Activated CD8-positive, alpha-beta memory T cell treated with anti-CD3 and anti-CD28 coated beads for 48 hours (primary cell): ENCODE measurements around the gene ANG.
"Not testable (repeated sequence)": the region's sequence is repeated elsewhere in the genome, so short reads cannot be mapped to it uniquely, and the experiment has no call there.

Source experiments
- DNase-seq, 3 experiments: peaks; one replicate each; pipeline ENCODE4 v3.0.0-alpha.2; 2020; ENCODE audit warnings: low read depth in 2 of 3, low spot score in 2 of 3

The ANG gene

DNA sequence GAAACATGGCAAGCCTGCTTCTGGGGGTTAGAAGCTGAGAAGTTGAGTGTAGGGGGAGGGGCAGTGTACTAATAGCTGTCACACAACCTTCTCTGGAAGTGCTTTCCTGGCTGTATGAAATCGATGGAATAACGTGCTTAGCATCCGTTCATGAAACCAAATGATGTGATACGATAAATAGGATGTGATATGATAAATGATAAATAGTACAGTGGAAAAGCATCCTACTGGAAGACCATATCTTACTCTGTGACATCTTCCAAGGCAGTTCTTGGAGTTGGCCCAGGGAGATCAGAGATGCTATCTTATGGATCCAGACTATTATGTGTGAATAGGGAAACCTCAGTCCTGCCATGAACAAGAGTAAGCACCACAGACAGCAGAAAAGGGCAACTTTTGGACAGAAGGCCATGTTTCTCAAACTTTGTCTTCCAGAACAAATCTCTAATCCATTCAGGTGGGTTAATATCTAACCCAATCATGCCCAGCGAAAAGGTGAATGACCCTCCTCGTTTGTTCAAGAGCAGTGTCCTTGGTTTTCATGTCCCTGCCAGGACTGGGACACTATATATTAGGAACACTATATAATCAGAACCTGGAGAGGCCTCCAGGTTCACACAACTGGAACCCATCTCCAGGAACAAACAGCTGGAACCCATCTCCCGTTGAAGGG lies at the start of gene ANG:
TSS of gene ANG (plus strand) at position 598 of the 673 bp plus-strand sequence. CDS start 4,801 bp downstream, outside the sequence.
- no peak for DNase-seq

DNA sequence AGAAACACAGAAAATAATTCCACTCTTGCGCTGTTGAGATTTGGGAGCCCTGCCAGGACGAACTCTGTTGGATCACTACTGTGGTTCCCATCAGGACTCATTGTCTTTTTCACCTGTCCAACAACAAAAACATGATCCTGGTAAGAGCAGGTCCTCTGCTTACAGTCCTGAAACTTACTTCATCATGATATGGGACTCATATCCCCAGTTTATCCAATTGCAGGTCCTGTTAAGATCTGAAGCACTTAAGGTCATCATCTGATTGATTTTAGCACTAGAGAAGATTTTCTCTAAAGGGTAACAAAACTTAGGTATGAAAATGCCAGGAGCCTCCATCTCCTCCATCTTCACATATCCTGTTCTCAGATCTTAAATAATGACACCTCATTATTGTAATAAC lies 47.0 kb upstream of the ANG start, which contains the start of gene OR6S1:
TSS of gene OR6S1 (minus strand) at position 101 of the 400 bp plus-strand sequence. CDS start at position 101, 0 bp downstream.
- DNase-seq: no peak

DNA sequence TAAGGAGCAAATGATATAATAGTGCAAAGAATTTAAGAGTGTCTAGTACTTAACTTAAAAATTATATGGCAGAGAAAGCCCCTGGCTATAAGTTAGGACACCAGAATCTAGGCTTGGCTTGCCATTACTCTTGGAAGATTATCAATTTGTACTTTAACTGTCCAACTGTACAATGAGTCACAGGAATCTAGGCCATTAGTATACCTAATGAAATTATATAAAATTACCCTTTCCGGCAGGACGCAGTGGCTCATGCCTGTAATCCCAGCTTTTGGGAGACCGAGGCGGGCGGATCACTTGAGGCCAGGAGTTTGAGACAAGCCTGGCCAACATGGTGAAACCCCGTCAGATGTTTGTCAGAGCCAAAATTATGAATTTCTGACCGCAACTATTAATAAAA lies 46.4 kb upstream of the ANG start:
- no peak for DNase-seq

- DNase-seq: not testable (repeated sequence)
Measured at GRCh38 chr14:20642755-20643154, 45.8 kb upstream of the ANG start.

- no peak for DNase-seq
Measured at GRCh38 chr14:20644520-20644919, 44.0 kb upstream of the ANG start.

- no peak for DNase-seq
Measured at GRCh38 chr14:20645481-20645880, 43.1 kb upstream of the ANG start.

DNA sequence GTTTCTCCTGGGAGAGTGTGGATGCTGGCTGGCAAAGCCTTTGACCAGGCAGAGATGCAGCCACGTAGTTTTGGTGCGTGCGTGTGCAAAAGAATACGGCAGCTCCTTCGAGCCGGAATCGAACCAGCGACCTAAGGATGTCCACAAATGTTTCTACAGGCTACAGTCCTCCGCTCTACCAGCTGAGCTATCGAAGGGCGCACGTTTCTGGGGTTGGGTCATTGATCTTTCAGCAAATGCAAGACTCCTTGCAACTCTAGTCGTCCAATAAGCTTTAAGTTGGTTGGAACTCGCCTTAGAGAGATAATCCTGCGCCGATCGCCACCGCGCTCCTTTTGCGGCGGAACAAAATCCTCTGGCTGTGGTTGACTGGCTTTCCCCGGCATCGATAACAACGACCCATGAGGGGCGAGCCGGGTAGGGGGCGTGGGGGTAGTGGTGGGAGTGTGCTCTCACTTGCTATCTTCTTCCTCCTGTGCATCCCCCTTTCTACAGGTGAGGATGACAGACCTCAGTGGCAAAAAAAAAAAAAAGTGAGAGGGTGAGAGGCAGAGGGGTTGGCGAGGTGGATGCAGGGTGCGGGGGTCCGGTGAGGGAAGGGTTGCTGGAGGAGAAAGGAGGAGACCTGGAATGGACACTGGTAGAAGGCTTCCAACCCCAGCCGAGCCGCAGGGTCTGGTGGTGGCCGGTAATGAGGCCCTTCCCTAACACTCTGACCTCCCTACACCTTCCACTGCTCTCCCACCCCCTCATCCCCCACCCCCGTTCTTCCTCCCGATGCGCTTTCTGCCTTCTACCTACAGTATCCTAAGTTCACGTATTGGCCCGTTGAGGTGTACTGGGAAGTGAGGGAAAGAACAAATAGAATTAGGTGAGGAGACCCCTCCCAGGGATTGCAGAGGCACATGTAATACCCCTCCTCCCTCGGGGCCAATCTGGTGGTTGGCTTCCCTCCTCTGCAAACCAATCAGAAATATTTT lies 35.3 kb upstream of the ANG start:
- peak in 2 of 3 experiments; percentile 59 to 61 for DNase-seq

- no peak for DNase-seq
Measured at GRCh38 chr14:20655851-20656250, 32.7 kb upstream of the ANG start.

DNA sequence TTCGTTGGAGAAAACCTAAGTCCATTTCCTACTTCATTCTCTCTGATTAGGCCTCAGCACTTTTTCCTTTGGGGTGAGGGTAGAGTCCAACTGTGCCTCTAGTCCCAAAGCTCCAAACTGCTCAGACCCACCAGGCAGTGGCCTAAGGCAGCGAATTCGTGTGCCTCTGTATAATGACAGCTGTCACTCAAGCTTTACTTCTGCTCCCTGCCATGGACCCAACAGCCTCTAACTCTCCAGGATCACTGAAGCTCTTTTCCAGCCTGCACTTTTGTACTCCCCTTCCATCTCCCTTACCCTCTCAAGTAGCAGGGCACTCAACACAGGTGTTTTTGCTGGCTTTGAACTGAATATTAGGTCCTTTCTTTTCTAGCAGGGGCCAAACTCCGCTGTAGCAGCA lies 32.3 kb upstream of the ANG start:
- no peak for DNase-seq

- DNase-seq: no peak
Measured at GRCh38 chr14:20657216-20658211, 31.1 kb upstream of the ANG start.

DNA sequence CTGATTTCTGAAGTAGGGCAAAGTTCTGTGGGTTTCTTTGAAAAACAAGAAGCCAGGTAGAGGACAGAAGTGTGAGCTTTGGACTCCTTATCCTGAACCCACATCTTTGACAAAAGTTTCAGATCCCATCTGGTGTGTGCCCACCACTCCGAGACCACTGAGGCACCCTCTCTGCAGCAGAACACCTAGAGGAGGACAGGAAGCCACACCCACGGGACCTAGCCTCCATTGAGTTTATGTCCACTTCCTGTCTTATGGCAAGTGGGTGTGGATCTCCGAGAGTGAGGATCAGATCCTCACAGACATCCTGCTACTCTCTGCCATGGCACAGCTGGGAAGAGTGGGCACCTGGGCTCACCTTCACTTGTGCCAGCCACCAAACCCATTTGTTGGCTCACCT lies 30.3 kb upstream of the ANG start:
- no peak for DNase-seq

DNA sequence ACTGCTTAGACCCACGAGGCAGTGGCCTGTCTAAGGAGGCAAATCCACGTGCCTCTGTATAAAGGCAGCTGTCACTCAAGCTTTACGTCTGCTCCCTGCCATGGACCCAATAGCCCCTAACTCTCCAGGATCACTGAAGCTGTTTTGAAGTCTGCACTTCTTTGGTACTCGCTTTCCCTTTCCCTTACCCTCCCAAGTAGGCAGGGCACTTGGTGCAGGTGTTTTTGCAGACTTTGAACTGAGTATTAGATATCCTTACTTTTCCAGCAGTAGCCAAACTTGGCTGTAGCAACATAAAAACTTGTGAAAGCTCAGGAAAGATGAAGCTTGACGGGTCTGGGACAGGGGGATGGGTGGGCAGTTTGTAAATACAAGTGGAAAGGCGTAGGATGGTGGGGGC lies 29.2 kb upstream of the ANG start:
- DNase-seq: no peak

DNA sequence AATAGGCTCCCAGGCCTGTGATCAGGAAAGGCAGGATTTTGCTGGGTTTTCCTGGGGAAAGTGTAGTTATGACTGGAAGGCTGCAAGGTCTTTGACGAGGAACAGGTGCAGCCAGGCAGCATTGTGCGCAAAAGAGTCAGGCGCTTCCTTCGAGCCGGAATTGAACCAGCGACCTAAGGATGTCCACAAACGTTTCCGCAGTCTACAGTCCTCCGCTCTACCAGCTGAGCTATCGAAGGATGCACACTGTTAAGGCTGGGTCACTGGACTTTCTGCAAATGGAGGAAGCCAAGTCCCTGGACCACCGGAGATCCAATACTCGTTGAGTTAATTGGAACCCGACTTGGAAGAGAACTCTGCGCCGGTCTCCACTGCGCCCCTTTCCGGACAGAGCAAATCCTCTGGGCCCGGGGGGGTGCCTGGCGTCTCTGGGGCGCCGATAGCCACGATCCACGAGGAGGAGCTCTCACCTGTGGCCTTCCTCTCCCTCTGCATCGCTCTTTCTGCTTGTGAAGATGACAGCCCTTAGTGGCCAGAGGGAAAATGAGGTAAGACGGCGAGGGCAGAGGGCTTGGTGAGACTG lies 28.7 kb upstream of the ANG start:
- no peak for DNase-seq

DNA sequence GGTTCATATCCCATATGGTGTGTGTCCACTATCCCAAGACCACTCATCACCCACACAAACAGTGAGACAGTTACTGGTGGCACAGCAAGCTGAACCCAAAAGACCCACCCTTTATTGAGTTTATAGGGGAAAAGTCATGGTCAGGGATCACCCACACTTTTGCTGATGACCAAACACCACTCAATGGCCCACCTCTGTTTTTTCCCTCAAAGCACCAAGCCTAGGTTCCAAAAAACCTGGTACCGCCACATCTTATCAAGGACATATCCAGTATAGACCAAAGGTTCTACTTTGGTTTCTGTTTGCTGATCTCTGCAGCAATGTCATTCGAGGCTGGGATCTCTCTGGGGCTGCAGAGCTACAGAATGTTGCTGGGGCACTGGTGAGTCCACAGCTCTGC lies 27.4 kb upstream of the ANG start:
- no peak for DNase-seq

DNA sequence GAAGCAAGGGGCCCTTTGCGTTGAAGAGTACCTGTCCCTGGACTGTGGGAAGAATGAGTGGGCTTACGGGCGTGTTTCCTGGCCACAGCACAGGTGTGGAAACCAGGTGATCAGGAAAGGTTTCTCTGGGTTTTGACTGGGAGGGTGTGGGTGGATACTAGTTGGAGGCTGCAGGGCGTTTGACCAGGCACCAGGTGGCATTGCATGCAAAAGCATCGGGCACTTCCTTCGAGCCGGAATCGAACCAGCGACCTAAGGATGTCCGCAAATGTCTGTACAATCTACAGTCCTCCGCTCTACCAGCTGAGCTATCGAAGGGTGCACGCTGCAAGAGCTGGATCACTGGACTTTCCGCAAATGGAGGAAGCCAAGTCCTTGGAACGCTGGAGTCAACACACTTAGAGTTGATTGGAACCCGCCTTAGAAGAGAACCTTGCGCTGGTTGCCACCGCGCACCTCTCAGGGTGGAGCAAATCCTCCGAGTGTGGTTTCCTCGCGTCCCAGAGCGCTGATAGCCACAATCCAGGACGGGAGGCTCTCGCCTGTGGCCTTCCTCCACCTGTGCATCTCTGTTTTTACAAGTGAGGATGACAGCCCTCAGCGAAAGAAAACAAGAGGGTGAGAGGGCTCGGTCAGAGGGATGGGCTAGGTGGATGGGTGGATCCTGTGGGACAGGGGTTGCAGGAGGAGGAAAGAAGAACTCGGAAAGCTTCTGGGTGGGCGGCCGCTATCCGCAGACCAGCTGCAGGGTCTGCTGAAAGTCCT lies 25.4 kb upstream of the ANG start:
- peak; percentile 64 to 75 (median 70) for DNase-seq

DNA sequence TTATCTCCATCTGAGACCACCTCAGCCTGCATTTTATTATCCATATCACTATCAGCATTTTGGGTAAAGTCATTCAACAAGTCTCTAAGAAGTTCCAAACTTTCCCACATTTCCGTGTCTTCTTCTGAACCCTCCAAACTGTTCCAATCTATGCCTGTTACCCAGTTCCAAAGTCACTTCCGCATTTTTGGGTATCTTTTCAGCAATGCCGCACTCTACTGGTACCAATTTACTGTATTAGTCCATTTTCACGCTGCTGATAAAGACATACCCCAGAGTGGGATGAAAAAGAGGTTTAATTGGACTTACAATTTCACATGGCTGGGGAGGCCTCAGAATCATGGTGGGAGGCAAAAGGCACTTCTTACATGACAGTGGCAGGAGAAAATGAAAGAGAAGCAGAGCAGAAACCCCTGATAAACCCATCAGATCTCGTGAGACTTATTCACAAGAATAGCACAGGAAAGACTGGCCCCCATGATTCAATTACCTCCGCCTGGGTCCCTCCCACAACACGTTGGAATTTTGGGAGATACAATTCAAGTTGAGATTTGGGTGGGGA lies 22.1 kb upstream of the ANG start:
- not testable (repeated sequence) for DNase-seq

- no peak for DNase-seq
Measured at GRCh38 chr14:20667957-20668356, 20.6 kb upstream of the ANG start.

DNA sequence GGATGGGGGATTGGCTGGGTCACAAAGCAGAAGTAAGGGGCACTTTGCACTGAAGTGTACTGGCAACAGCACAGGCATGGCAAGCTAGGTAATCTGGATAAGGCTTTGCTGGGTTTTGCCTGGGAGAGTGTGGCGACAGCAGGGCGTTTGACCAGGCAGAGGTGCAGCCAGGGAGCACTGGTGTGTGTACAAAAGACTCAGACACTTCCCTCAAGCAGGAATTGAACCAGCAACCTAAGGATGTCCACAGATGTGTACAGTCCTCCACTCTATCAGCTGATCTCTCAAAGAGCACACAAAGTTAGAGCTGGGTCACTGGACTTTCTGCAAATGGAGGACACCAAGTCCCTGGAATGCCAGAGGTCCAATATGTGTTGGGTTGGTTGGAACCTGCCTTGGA lies 19.6 kb upstream of the ANG start:
- no peak for DNase-seq

- DNase-seq: no peak
Measured at GRCh38 chr14:20671597-20672283, 16.8 kb upstream of the ANG start.
